ENCODE measurements around the gene POLR3A. TPM values are rescaled to one million over a fixed set of nuclear protein-coding genes. Genes with fewer than 3 reads are reported as not detected.

Gene POLR3A
- total and polyA plus RNA-seq, 2 of the 13 experiments (the other 11 are each of a cell fraction or from before 2014, with no cell fraction given): 13.6 to 19.2 TPM

GRCh38 chr10:78033637-78034470, 4.5 kb upstream of the POLR3A start, which contains the start of gene RPS24 (continued):
- no peak for TF ChIP-seq FOXO4 (CRISPR knock-in tag; conservative IDR thresholded peaks at IDR 0.05)
- TF ChIP-seq IRF9 (CRISPR knock-in tag; IDR thresholded peaks at IDR 0.05; ENCODE audit: borderline replicate concordance): peak; percentile 60; the same call in 1 of the 2 replicates
- peak; percentile 35 for TF ChIP-seq SKI (IDR thresholded peaks at IDR 0.05; ENCODE audit: partially characterized antibody)
- TF ChIP-seq ZNF318 (CRISPR knock-in tag; IDR thresholded peaks at IDR 0.05): peak; percentile 76; the same call in 1 of the 2 replicates
- no peak for TF ChIP-seq ATM (IDR thresholded peaks at IDR 0.05; ENCODE audit: borderline replicate concordance)
- no peak for TF ChIP-seq SNRNP70 (IDR thresholded peaks at IDR 0.05; ENCODE audit: low read depth, low read length)
- peak; percentile 76; the same call in 1 of the 2 replicates for TF ChIP-seq STAT6 (CRISPR knock-in tag; IDR thresholded peaks at IDR 0.05; ENCODE audit: borderline replicate concordance)
- TF ChIP-seq ETS1 (CRISPR knock-in tag; IDR thresholded peaks at IDR 0.05): no peak
- no peak for TF ChIP-seq LBX2 (CRISPR knock-in tag; IDR thresholded peaks at IDR 0.05; ENCODE audit: borderline replicate concordance)
- no peak; the same call in 1 of the 2 replicates for TF ChIP-seq ATF1 (CRISPR knock-in tag; IDR thresholded peaks at IDR 0.05)
- no peak for TF ChIP-seq ZNF816 (CRISPR knock-in tag; IDR thresholded peaks at IDR 0.05; ENCODE audit: borderline replicate concordance)
